T-cell (primary cell): Measurements from ENCODE around the gene SLC38A2. TPM values are rescaled to one million over a fixed set of nuclear protein-coding genes. Genes with fewer than 3 reads are reported as not detected.

Experiments
- ATAC-seq, 4 experiments: fragments of 200-7000 bp in 3 of 4; fragments of 150-1000 bp in 1 of 4; cut with Tn5 transposase; replicated peaks in 1 of 4; 1 replicate in 3 of 4; 2 replicates in 1 of 4; pipeline ENCODE4 v1.10.0; 2021; ENCODE audit warnings: moderate library complexity in 3 of 4, mild to moderate bottlenecking in 2 of 4, moderate number of reproducible peaks in 1 of 4
- CTCF ChIA-PET, 2 donors: fragments of 300-600 bp; sonication (Branson Sonifier 250); formaldehyde crosslinking; loops; one replicate each; lab custom pipeline; 2022; ENCODE audit warnings: antibody characterized with exemption in 2 of 2; lab: Charles Lee
- POLR2A ChIA-PET, 2 donors: fragments of 300-600 bp; sonication (Branson Sonifier 250); formaldehyde crosslinking; loops; one replicate each; lab custom pipeline; 2022; ENCODE audit warnings: antibody characterized with exemption in 2 of 2; lab: Charles Lee
- DNase-seq, 35 experiments: peaks; one replicate each; pipeline versions ENCODE4 v3.0.0 to v3.0.0-alpha.2; 2013 to 2023
- H3K27ac ChIP-seq: one replicate; pipeline ENCODE4 v1.5.1; 2013; ENCODE audit warnings: low read length
- H3K27me3 ChIP-seq, 2 experiments: replicated peaks in 1 of 2; 1 replicate in 1 of 2; 2 replicates in 1 of 2; pipeline versions ENCODE4 v1.6.1 to v1.7.0; 2013; ENCODE audit warnings: low read length in 1 of 2, mixed read lengths in 1 of 2; ENCODE audit not compliant: control insufficient read depth in 2 of 2, insufficient read depth in 2 of 2; ENCODE audit errors: extremely low read depth in 1 of 2
- H3K36me3 ChIP-seq, 2 donors: 1 replicate in 1 of 2; 2 replicates in 1 of 2; pipeline versions ENCODE4 v1.6.1 to v1.7.0; 2013; ENCODE audit warnings: low read length in 1 of 2; ENCODE audit not compliant: control insufficient read depth in 2 of 2, insufficient read depth in 1 of 2; ENCODE audit errors: extremely low read depth in 1 of 2
- H3K4me1 ChIP-seq, 2 experiments: 1 replicate in 1 of 2; 2 replicates in 1 of 2; pipeline versions ENCODE4 v1.6.1 to v1.7.0; 2013; ENCODE audit warnings: low read length in 2 of 2, mixed read lengths in 1 of 2; ENCODE audit not compliant: insufficient read depth in 2 of 2, control insufficient read depth in 1 of 2; ENCODE audit errors: extremely low read depth in 1 of 2
- H3K4me3 ChIP-seq, 2 donors: 1 replicate in 1 of 2; 2 replicates in 1 of 2; pipeline versions ENCODE4 v1.5.1 to v1.7.0; 2013; ENCODE audit warnings: mild to moderate bottlenecking in 2 of 2, low read length in 1 of 2, moderate library complexity in 1 of 2; ENCODE audit not compliant: control insufficient read depth in 1 of 2; ENCODE audit errors: extremely low read depth in 1 of 2
- H3K9me3 ChIP-seq: 2 replicates; pipeline ENCODE4 v1.7.0; 2013
- H3K27ac Mint-ChIP-seq, 2 donors: one replicate each; pipeline ENCODE4 v1.8.0; 2020 to 2021; ENCODE audit warnings: mild to moderate bottlenecking in 2 of 2, mixed read lengths in 2 of 2
- H3K27me3 Mint-ChIP-seq, 2 donors: one replicate each; pipeline ENCODE4 v1.8.0; 2021 to 2022; ENCODE audit warnings: mixed read lengths in 2 of 2
- H3K36me3 Mint-ChIP-seq: one replicate; pipeline ENCODE4 v1.8.0; 2021; ENCODE audit warnings: mixed read lengths
- H3K4me1 Mint-ChIP-seq, 3 donors: one replicate each; pipeline ENCODE4 v1.8.0; 2020 to 2022; ENCODE audit warnings: mixed read lengths in 3 of 3, mild to moderate bottlenecking in 1 of 3
- H3K4me3 Mint-ChIP-seq, 3 donors: one replicate each; pipeline ENCODE4 v1.8.0; 2020 to 2022; ENCODE audit warnings: mild to moderate bottlenecking in 3 of 3, mixed read lengths in 3 of 3, moderate library complexity in 3 of 3
- H3K9me3 Mint-ChIP-seq, 3 donors: one replicate each; pipeline ENCODE4 v1.8.0; 2020 to 2022; ENCODE audit warnings: mixed read lengths in 3 of 3
- WGBS: methylation state at CpG from one replicate; pipeline ENCODE4 v1.1.5; 2013; ENCODE audit warnings: missing lambda C conversion rate; ENCODE audit not compliant: insufficient coverage; 5-methylcytosine and 5-hydroxymethylcytosine counted together
- total RNA-seq, 35 experiments: library from RNA in 6 of 35; stranded (reverse) in 6 of 35; fragments of 120-200 nt in 1 of 35; gene quantifications; one replicate each; pipeline versions ENCODE4 v1.2.1 to v1.2.4 and lab custom pipeline; 2013 to 2026

The SLC38A2 gene
- total RNA-seq, 5 donors from 2014 or later (not counting 1 experiment from before 2014, with no cell fraction given), result 165 to 265 (median 217) TPM

DNA sequence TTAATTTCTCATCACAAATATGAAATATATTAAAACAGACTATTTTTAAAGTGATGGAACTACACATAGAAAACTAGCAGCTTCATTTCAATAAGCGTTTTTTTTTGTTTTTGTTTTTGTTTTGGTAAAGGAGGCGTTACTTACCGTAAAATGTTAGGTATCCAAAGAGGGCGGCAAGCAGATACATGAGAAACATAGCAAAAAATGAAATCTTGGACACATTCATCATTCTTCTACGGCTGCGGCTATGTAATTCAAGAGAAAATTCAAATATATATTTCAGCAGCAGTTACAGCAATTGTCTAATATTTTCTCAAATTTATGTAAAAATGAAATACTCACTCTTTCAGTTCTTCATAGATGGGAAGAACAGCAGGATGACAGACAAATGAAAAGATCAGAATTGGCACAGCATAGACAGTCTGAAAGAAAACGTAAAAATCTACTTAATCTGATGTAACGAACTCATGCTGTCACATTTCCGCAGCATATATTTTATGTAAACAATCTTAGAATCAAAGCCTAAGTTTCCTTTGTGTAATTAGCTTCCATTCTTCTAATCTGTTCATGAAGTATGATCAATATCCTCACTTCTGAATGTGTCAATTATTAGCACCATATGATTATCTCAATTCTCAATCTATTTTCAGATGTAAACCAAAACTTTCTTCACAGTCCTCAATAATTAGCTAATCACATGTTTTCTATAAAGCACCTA lies 8.8 kb downstream of the SLC38A2 start:
- H3K27me3 ChIP-seq, result no peaks in the 10 kb centered on the region
- no peaks in the 10 kb centered on the region for H3K9me3 Mint-ChIP-seq
- no peak overlapping the region for H3K4me3 ChIP-seq
- H3K36me3 ChIP-seq, result peaks cover 8 to 95% of the 10 kb centered on the region in 2 donors
- ATAC-seq (no peak), DNase-seq (no peak)
- no peak overlapping the region for H3K27ac ChIP-seq
- peaks cover 79% of the 10 kb centered on the region for H3K36me3 Mint-ChIP-seq
- CTCF ChIA-PET, result interaction anchor here in 1 of 2 donors (0.6 to 1.1 kb wide), 2 partner anchors 10 to 249 kb away, joined by 3 to 7 read pairs; no protein-coding TSS in a partner anchor
- H3K4me1 Mint-ChIP-seq, result peaks cover 77 to 80% (median 79%) of the 10 kb centered on the region in 3 donors
- WGBS, result no CpG with 5 or more reads among the region's 9 CpGs
- no peaks in the 10 kb centered on the region for H3K9me3 ChIP-seq
- H3K4me1 ChIP-seq, result peaks cover 10 to 49% of the 10 kb centered on the region in 2 experiments
- no peak overlapping the region for H3K4me3 Mint-ChIP-seq
- POLR2A ChIA-PET, result interaction anchor here in 1 of 2 donors (0.5 to 1.0 kb wide), 3 partner anchors 97 to 310 kb away, joined by 3 read pairs; no protein-coding TSS in a partner anchor
- peak overlapping the region; percentile 46 to 48 for H3K27ac Mint-ChIP-seq
- no peaks in the 10 kb centered on the region for H3K27me3 Mint-ChIP-seq

DNA sequence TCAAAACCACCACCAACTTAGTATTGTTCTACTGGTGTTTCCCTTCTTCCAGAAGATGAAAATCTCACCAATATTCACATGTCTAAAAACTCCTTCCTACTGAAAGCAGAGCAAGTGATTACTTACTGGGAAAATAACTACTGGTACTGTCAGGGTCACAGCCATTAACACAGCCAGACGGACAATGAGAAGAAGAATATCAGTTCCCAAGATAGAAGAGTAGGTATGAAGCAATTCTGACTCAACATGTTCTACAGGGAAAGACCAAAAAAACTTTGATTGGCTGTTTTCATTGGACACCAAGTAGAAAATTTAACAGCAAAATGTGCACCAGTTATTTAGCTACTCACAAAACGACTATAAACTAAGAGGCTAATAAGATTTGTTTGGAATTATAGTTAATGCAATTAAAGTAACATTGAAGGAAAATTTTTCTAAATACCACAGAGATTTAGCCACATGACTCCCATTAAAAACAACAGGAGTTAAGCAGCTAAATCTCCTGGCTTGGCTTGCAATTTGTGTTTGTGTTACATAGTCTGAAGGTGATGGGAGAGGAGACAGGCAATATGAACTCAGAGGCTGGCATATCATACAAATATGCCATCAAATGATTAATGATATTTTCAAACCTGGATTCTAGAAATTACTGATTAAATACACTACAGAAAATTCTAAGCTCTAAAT lies 9.5 kb downstream of the SLC38A2 start:
- ChIA-PET POLR2A (interaction anchor here in 1 of 2 donors (0.7 kb wide), 1 partner anchor 98 kb away, joined by 3 read pairs; no protein-coding TSS in a partner anchor), CTCF (interaction anchor here in 1 of 2 donors (0.6 to 1.1 kb wide), 2 partner anchors 9 to 250 kb away, joined by 3 to 7 read pairs; no protein-coding TSS in a partner anchor)
- peaks cover 71 to 76% (median 75%) of the 10 kb centered on the region in 3 donors for H3K4me1 Mint-ChIP-seq
- H3K4me3 Mint-ChIP-seq, result no peak overlapping the region
- H3K27me3 Mint-ChIP-seq, result no peaks in the 10 kb centered on the region
- no peaks in the 10 kb centered on the region for H3K9me3 Mint-ChIP-seq
- no peak for DNase-seq
- Histone ChIP-seq H3K9me3 (no peaks in the 10 kb centered on the region), H3K27me3 (no peaks in the 10 kb centered on the region), H3K4me1 (peaks cover 6 to 42% of the 10 kb centered on the region in 2 experiments), H3K27ac (no peak overlapping the region), H3K4me3 (no peak overlapping the region), H3K36me3 (peaks cover 8 to 91% of the 10 kb centered on the region in 2 donors)
- ATAC-seq, result no peak
- no CpG with 5 or more reads among the region's 2 CpGs for WGBS
- H3K36me3 Mint-ChIP-seq, result peaks cover 77% of the 10 kb centered on the region
- H3K27ac Mint-ChIP-seq, result peak overlapping the region; percentile 61 to 62

DNA sequence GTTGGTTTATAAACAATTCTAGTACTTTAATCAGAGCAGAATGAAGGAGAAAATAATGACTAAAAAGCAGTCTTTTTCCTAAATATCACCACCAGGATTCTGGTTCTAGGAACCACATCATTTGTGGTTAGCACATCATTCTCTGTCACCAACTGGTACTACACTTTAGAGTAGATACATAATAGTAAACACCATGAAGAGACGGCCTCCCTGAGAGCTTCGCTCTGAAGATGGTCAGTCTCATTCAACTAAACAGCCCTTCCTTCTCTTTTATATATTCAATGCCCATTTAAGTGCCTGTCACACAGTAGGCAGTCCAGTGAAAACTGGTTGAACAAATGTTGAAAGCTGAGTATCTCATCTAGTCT lies 10.9 kb downstream of the SLC38A2 start:
- Histone ChIP-seq H3K27ac (no peak overlapping the region), H3K27me3 (no peaks in the 10 kb centered on the region), H3K4me3 (no peak overlapping the region), H3K9me3 (no peaks in the 10 kb centered on the region), H3K4me1 (peaks cover 0 to 33% of the 10 kb centered on the region in 2 experiments), H3K36me3 (peaks cover 5 to 77% of the 10 kb centered on the region in 2 donors)
- ChIA-PET CTCF (no interaction called here), POLR2A (interaction anchor here (0.5 to 0.7 kb wide), 2 partner anchors 14 to 98 kb away, joined by 3 to 5 read pairs; no protein-coding TSS in a partner anchor)
- H3K9me3 Mint-ChIP-seq, result no peaks in the 10 kb centered on the region
- no peak overlapping the region for H3K4me3 Mint-ChIP-seq
- H3K36me3 Mint-ChIP-seq, result peaks cover 64% of the 10 kb centered on the region
- H3K4me1 Mint-ChIP-seq, result peaks cover 57 to 69% (median 64%) of the 10 kb centered on the region in 3 donors
- peak overlapping the region; percentile 5 to 73 for H3K27ac Mint-ChIP-seq
- H3K27me3 Mint-ChIP-seq, result no peaks in the 10 kb centered on the region
- no peak for DNase-seq
- no CpG with 5 or more reads among the region's 2 CpGs for WGBS
- no peak for ATAC-seq

DNA sequence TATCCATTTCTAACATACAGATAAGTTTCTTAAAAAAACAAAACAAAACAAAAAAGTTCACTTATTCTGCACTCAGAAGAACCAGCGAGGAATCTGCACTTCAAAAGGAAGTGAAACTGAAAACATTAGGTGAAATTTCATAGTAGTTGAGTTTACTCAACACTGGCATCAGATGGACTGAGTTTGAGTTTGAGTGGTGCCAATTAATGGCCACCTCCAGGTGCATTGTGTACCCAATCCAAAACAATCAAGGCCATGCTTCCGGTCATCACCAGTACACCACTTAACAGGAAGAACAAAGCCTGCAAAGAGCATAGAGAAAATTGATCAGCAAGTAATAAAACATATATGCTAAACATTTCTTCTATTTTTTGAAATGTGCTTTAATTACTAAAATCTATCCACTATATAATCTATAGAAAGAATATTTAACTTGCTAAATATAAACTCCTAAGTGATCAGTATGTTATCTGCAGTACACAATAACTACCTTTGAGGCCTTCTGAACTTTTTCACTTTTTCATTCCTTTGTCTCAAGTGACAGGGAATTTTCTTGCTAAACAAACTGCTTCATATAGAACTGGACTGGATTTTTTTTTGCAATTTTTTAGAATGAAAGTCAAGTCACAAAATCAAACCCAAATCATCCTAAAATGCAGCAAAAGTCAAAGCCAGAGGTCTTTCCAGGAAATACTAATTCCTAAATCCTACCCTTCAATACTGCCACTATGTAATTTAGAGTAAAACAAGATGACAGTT lies 11.5 kb downstream of the SLC38A2 start:
- WGBS, result no CpG with 5 or more reads among the region's 2 CpGs
- Mint-ChIP-seq H3K4me1 (peaks cover 54 to 66% (median 62%) of the 10 kb centered on the region in 3 donors), H3K27ac (peak overlapping the region; percentile 52 to 73), H3K4me3 (no peak overlapping the region), H3K36me3 (peaks cover 63% of the 10 kb centered on the region), H3K9me3 (no peaks in the 10 kb centered on the region), H3K27me3 (no peaks in the 10 kb centered on the region)
- Histone ChIP-seq H3K36me3 (peaks cover 5 to 72% of the 10 kb centered on the region in 2 donors), H3K27me3 (no peaks in the 10 kb centered on the region), H3K27ac (no peak overlapping the region), H3K4me1 (peaks cover 0 to 27% of the 10 kb centered on the region in 2 experiments), H3K9me3 (no peaks in the 10 kb centered on the region), H3K4me3 (no peak overlapping the region)
- DNase-seq, result no peak
- ATAC-seq, result peak in 1 of 4 experiments; percentile 16
- CTCF ChIA-PET, result no interaction called here
- POLR2A ChIA-PET, result no interaction called here

DNA sequence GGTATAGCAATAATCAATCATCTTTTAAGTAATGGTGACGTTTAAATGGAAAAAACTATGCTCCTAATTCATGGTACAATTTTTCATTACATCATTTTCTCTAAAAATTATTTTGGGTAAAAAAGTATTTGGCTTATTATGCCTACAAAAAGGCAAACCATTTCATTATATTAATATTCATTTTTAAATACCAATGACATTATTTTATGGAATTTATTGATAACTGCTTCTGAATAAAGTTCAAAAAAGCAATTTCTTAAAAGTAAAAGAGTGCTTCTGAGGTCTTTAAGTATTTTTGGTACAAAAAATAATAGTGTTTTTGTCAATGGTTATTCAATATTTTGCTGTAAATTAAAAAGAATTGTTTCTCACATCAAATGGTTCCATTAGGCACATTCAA lies 12.2 kb downstream of the SLC38A2 start:
- Histone ChIP-seq H3K9me3 (no peaks in the 10 kb centered on the region), H3K27ac (no peak overlapping the region), H3K27me3 (no peaks in the 10 kb centered on the region), H3K4me3 (no peak overlapping the region), H3K36me3 (peaks cover 5 to 64% of the 10 kb centered on the region in 2 donors), H3K4me1 (peaks cover 0 to 24% of the 10 kb centered on the region in 2 experiments)
- no peak for ATAC-seq
- Mint-ChIP-seq H3K4me3 (no peak overlapping the region), H3K27me3 (no peaks in the 10 kb centered on the region), H3K4me1 (peaks cover 48 to 59% (median 57%) of the 10 kb centered on the region in 3 donors), H3K9me3 (no peaks in the 10 kb centered on the region), H3K27ac (peak overlapping the region; percentile 37 to 73), H3K36me3 (peaks cover 57% of the 10 kb centered on the region)
- DNase-seq, result no peak
- ChIA-PET POLR2A (no interaction called here), CTCF (no interaction called here)
- no CpG with 5 or more reads among the region's 1 CpG for WGBS
